Pancreas (tissue), 10 donors: ENCODE data around the gene BCAS2. TPM values are rescaled to one million over a fixed set of nuclear protein-coding genes. Genes with fewer than 3 reads are reported as not detected.
"Not testable (repeated sequence)": the region's sequence is repeated elsewhere in the genome, so short reads cannot be mapped to it uniquely, and the experiment has no call there.

Experiments used
- ATAC-seq, 4 donors: fragments of 200-7000 bp; cut with Tn5 transposase; one replicate each; pipeline versions ENCODE4 v1.8.0 to v1.9.1; 2020; ENCODE audit warnings: mild to moderate bottlenecking in 4 of 4, moderate library complexity in 4 of 4
- DNase-seq, 6 donors: peaks; one replicate each; pipeline ENCODE4 v3.0.0-alpha.2; 2020
- FAIRE-seq: peaks from 2 replicates; lab custom pipeline; 2012; peaks lifted over from hg19 to GRCh38; lab: Jason Lieb, UNC
- H3K27ac ChIP-seq, 4 donors: fragments of 200-600 bp; sonication (generic); 1 replicate in 3 of 4; 2 replicates in 1 of 4; pipeline versions ENCODE4 v1.5.0 to v1.8.0; 2020
- H3K27me3 ChIP-seq, 4 donors: fragments of 200-600 bp; one replicate each; pipeline ENCODE4 v1.8.0; 2021
- H3K36me3 ChIP-seq, 3 donors: fragments of 200-600 bp; sonication (generic) in 1 of 3; one replicate each; pipeline versions ENCODE4 v1.5.0 to v1.8.0; 2020 to 2021
- H3K4me1 ChIP-seq, 3 donors: fragments of 200-600 bp; one replicate each; pipeline ENCODE4 v1.8.0; 2021
- H3K4me3 ChIP-seq, 4 donors: fragments of 200-600 bp; sonication (generic) in 2 of 4; one replicate each; pipeline versions ENCODE4 v1.5.0 to v1.8.0; 2020 to 2021
- H3K9me3 ChIP-seq, 4 donors: fragments of 200-600 bp; one replicate each; pipeline ENCODE4 v1.8.0; 2021
- CTCF ChIP-seq, 4 donors: fragments of 200-600 bp; sonication (generic) in 3 of 4; IDR thresholded peaks; one replicate each; pipeline versions ENCODE4 v1.5.0 to v1.8.0; 2021; ENCODE audit warnings: antibody characterized with exemption in 4 of 4
- WGBS, 2 donors: extraction: QIAGEN DNeasy Blood & Tissue Kit; methylation state at CpG; one replicate each; pipeline ENCODE4 v1.1.7; 2013; 5-methylcytosine and 5-hydroxymethylcytosine counted together
- intact Hi-C, 3 donors: fragments of 100-400 bp; cut with DNase I; formaldehyde crosslinking; loops; one replicate each; pipeline versions ENCODE4 v1.11.1 to v1.14.2; 2022
- polyA plus RNA-seq, 2 donors: library from polyadenylated mRNA; stranded (reverse); fragments of 200-250 nt; gene quantifications; one replicate each; pipeline ENCODE4 v1.2.3, GENCODE V29; 2013
- total RNA-seq, 6 donors: library from RNA; stranded (reverse); fragmentation: NEBNext Ultra II Directional in 4 of 6; extraction: Animal tissue kit (Norgen Biotek cat#: 25700) in 4 of 6; gene quantifications; one replicate each; pipeline versions ENCODE4 v1.2.1 to v1.2.4, GENCODE V29; 2021 to 2023
- donor health status: healthy with polysubstance abuse.
- donor health status: DM: no; HTN: no; CAD: no; lungs with moderate emphysema.
- donor health status: DM: no; HTN: no; CAD: no.
- donor health status: control.
- donor health status: control.
- donor health status: Bipolar disorder and iron deficiency.
- donor health status: DM: yes; HTN: yes; CAD: no.
- donor health status: DM: no; HTN: no; CAD: no.
- donor health status: DM: no; HTN: no; CAD: no.
- donor health status: DM: yes; HTN: yes; CAD: no.

Gene BCAS2
- total and polyA plus RNA-seq, 8 donors = 9.6 to 24.4 (median 13.3) TPM

- H3K27me3 ChIP-seq = no peaks in the 10 kb centered on the region
- TF ChIP-seq CTCF (IDR thresholded peaks at IDR 0.05) = no peak
- H3K4me1 ChIP-seq = peaks cover 0 to 12% (median 11%) of the 10 kb centered on the region in 3 donors
- no peak overlapping the region for H3K4me3 ChIP-seq
- peaks cover 0 to 3% (median 0%) of the 10 kb centered on the region in 3 donors for H3K36me3 ChIP-seq
- ATAC-seq = no peak
- no peak for DNase-seq
- WGBS, 2 donors = 87 to 93% methylated on average over 16 of the region's 16 CpGs
- H3K27ac ChIP-seq = no peak overlapping the region
- intact Hi-C loops = no loop called here
- H3K9me3 ChIP-seq = no peaks in the 10 kb centered on the region
- no peak for FAIRE-seq
Observed at GRCh38 chr1:114587203-114587991, 6.0 kb upstream of the BCAS2 start.

- FAIRE-seq = no peak
- intact Hi-C loops = no loop called here
- no peak for ATAC-seq
- no peak overlapping the region for H3K4me3 ChIP-seq
- TF ChIP-seq CTCF (IDR thresholded peaks at IDR 0.05) = no peak
- peaks cover 0 to 16% (median 12%) of the 10 kb centered on the region in 3 donors for H3K4me1 ChIP-seq
- no peak overlapping the region for H3K27ac ChIP-seq
- H3K9me3 ChIP-seq = no peaks in the 10 kb centered on the region
- no peaks in the 10 kb centered on the region for H3K27me3 ChIP-seq
- WGBS, 2 donors = 99% methylated on average over 5 of the region's 5 CpGs
- H3K36me3 ChIP-seq = no peaks in the 10 kb centered on the region
- no peak for DNase-seq
Observed at GRCh38 chr1:114586513-114587047, 5.2 kb upstream of the BCAS2 start.

- Histone ChIP-seq H3K4me3 (no peak overlapping the region), H3K27ac (no peak overlapping the region), H3K9me3 (no peaks in the 10 kb centered on the region), H3K36me3 (no peaks in the 10 kb centered on the region), H3K27me3 (no peaks in the 10 kb centered on the region), H3K4me1 (peaks cover 0 to 21% (median 18%) of the 10 kb centered on the region in 3 donors)
- TF ChIP-seq CTCF (IDR thresholded peaks at IDR 0.05) = no peak
- WGBS, 2 donors = 96 to 100% methylated on average over 1 of the region's 1 CpG
- DNase-seq = no peak
- FAIRE-seq = no peak
- intact Hi-C loops = no loop called here
- no peak for ATAC-seq
Observed at GRCh38 chr1:114585231-114585630, 3.8 kb upstream of the BCAS2 start.

- H3K4me3 ChIP-seq = no peak overlapping the region
- H3K27ac ChIP-seq = no peak overlapping the region
- intact Hi-C loops = no loop called here
- peaks cover 8 to 49% (median 11%) of the 10 kb centered on the region in 3 donors for H3K36me3 ChIP-seq
- no peaks in the 10 kb centered on the region for H3K27me3 ChIP-seq
- DNase-seq (no peak), ATAC-seq (no peak), FAIRE-seq (no peak)
- peaks cover 0 to 5% (median 0%) of the 10 kb centered on the region in 3 donors for H3K4me1 ChIP-seq
- TF ChIP-seq CTCF (IDR thresholded peaks at IDR 0.05) = no peak
- H3K9me3 ChIP-seq = no peaks in the 10 kb centered on the region
- WGBS, 2 donors = 90 to 91% methylated on average over 2 of the region's 2 CpGs
Observed at GRCh38 chr1:114574365-114574764, 7.0 kb downstream of the BCAS2 start.

- no peak overlapping the region for H3K4me3 ChIP-seq
- peaks cover 3 to 40% (median 4%) of the 10 kb centered on the region in 3 donors for H3K36me3 ChIP-seq
- no peak overlapping the region for H3K27ac ChIP-seq
- H3K9me3 ChIP-seq = no peaks in the 10 kb centered on the region
- FAIRE-seq (no peak), ATAC-seq (no peak), DNase-seq (no peak)
- intact Hi-C loops = no loop called here
- no peaks in the 10 kb centered on the region for H3K4me1 ChIP-seq
- no peaks in the 10 kb centered on the region for H3K27me3 ChIP-seq
- TF ChIP-seq CTCF (IDR thresholded peaks at IDR 0.05) = no peak
Observed at GRCh38 chr1:114564141-114564540, 17.3 kb downstream of the BCAS2 start.

- H3K4me3 ChIP-seq, H3K4me1 ChIP-seq, DNase-seq, H3K9me3 ChIP-seq, FAIRE-seq, H3K27me3 ChIP-seq, intact Hi-C loops, ATAC-seq, H3K27ac ChIP-seq: not testable (repeated sequence)
- 85 to 91% methylated on average over 3 of the region's 3 CpGs for WGBS, 2 donors
- H3K36me3 ChIP-seq = peaks cover 0 to 31% (median 0%) of the 10 kb centered on the region in 3 donors
Observed at GRCh38 chr1:114562978-114563510, 18.4 kb downstream of the BCAS2 start.
